ENCODE measurements around the gene ZFHX3. TPM values are rescaled to one million over a fixed set of nuclear protein-coding genes. Genes with fewer than 3 reads are reported as not detected.

ZFHX3 gene
- total and polyA plus RNA-seq, 8 donors, result 2.5 to 17.6 (median 9.9) TPM

DNA sequence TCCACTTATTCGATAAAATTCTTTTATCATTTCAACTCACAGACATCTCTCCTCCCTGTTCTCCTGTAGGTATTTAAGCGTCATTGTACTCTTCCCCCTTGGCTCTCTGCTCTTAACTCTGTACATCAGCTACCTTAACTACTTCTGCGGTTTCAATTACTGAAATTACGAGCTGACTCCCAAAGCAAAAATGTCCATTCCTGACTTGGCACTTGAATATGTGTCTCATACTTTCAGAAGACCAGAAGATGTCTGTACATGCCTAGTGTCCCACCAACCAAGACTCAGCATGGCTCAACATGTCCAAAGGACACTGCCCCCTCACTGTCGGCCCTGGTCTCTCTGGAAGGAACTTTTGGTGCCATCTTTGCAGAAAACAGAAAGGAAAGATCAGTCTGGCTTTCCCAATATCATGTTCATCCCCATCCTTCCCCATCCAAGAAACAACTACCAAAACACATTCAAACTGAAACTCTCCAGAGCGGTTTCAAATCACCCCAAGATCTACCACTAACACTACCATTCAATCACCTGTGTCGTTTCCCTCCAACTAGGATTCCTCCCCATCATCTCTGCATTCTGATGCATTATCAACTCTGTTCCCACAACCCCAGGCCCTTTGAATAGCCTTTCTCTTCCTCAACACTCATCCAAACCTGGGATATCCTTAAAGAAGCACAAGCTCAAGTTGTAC lies 74.9 kb downstream of the ZFHX3 start:
- no peak for ATAC-seq
- intact Hi-C loops (cut with DNase I), result no loop called here
- Histone ChIP-seq H3K4me3 (no peak overlapping the region), H3K9me3 (no peaks in the 10 kb centered on the region), H3K27me3 (no peaks in the 10 kb centered on the region), H3K4me1 (peaks cover 5 to 21% (median 16%) of the 10 kb centered on the region in 3 donors), H3K36me3 (no peaks in the 10 kb centered on the region), H3K27ac (no peak overlapping the region)
- no peak for DNase-seq
- no peak for FAIRE-seq
- TF ChIP-seq, protein P1, sequence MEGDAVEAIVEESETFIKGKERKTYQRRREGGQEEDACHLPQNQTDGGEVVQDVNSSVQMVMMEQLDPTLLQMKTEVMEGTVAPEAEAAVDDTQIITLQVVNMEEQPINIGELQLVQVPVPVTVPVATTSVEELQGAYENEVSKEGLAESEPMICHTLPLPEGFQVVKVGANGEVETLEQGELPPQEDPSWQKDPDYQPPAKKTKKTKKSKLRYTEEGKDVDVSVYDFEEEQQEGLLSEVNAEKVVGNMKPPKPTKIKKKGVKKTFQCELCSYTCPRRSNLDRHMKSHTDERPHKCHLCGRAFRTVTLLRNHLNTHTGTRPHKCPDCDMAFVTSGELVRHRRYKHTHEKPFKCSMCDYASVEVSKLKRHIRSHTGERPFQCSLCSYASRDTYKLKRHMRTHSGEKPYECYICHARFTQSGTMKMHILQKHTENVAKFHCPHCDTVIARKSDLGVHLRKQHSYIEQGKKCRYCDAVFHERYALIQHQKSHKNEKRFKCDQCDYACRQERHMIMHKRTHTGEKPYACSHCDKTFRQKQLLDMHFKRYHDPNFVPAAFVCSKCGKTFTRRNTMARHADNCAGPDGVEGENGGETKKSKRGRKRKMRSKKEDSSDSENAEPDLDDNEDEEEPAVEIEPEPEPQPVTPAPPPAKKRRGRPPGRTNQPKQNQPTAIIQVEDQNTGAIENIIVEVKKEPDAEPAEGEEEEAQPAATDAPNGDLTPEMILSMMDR (IDR thresholded peaks at IDR 0.05), result no peak
- WGBS, 2 donors, result 94 to 97% methylated on average over 7 of the region's 7 CpGs

DNA sequence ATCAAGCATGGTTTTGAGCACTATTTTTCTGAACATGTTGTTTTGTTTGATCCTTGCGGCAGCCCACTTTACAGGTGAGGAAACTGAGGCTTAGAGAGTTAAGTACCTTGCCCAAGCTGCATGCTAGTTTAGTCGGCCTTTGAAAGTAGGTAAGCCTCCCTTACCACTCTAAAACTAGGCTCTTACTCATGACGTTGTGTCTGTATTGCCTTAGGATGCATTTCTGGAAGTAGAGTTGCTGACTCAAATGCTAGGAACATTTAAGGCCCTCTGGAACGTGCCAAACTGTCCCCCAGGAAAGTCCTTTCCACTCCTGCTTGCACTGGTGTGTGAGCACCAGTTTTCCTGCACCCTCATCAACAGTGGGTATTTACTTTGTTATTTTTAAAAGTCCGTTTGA lies 76.6 kb downstream of the ZFHX3 start:
- no peaks in the 10 kb centered on the region for H3K36me3 ChIP-seq
- H3K27ac ChIP-seq, result no peak overlapping the region
- 85 to 86% methylated on average over 5 of the region's 5 CpGs for WGBS, 2 donors
- intact Hi-C loops (cut with DNase I), result no loop called here
- DNase-seq, result no peak
- no peaks in the 10 kb centered on the region for H3K27me3 ChIP-seq
- no peak for FAIRE-seq
- TF ChIP-seq, protein P1 (IDR thresholded peaks at IDR 0.05), result no peak
- H3K4me1 ChIP-seq, result peaks cover 5 to 19% (median 15%) of the 10 kb centered on the region in 3 donors
- no peak overlapping the region for H3K4me3 ChIP-seq
- no peak for ATAC-seq
- no peaks in the 10 kb centered on the region for H3K9me3 ChIP-seq

DNA sequence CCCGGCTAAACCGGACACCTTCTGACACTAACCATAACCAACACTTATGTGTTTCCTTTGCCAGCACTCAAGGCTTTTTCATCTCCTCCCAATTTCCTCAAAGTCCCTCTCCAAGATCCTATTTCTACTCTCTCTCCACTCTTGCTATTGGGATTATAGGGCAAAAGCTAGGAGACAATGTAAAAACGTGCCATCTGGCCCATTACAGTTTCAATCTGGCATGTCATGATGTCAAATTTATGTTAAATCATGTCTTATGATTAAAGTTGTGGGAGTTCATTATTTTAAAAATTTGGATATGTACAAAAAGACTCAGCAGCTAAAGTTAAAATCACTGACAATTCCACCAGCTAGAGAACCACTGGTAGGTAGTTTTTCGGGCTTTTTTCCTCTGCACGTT lies 77.3 kb downstream of the ZFHX3 start:
- H3K27ac ChIP-seq, result no peak overlapping the region
- no peaks in the 10 kb centered on the region for H3K9me3 ChIP-seq
- TF ChIP-seq, protein P1 (IDR thresholded peaks at IDR 0.05), result no peak
- DNase-seq (no peak), FAIRE-seq (no peak), ATAC-seq (no peak)
- H3K27me3 ChIP-seq, result no peaks in the 10 kb centered on the region
- WGBS, 2 donors, result 94 to 96% methylated on average over 5 of the region's 5 CpGs
- H3K4me1 ChIP-seq, result peaks cover 5 to 15% (median 12%) of the 10 kb centered on the region in 3 donors
- no peaks in the 10 kb centered on the region for H3K36me3 ChIP-seq
- no peak overlapping the region for H3K4me3 ChIP-seq
- intact Hi-C loops (cut with DNase I), result no loop called here

DNA sequence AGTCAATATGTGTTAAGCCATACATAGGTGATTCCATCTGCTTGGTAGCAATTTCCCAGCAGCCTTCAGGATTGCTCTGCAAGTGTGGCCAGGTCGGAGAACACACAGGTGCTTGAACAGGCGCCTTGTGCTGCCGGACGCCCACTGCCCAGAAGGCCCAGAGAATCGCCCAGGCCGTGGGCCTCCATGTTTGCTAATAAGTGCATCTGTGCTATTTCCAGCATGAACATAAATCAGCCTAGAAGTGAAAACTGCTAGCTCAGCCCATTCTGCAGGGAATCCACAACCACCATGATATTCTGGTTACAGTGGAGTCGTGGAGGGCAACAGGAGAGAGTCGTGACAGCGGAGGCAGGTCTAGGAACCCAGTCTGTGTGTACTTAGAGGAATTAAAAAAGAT lies 78.1 kb downstream of the ZFHX3 start:
- TF ChIP-seq, protein P1 (IDR thresholded peaks at IDR 0.05), result no peak
- WGBS, 2 donors, result 84 to 90% methylated on average over 9 of the region's 9 CpGs
- no peak for ATAC-seq
- no peak overlapping the region for H3K4me3 ChIP-seq
- intact Hi-C loops (cut with DNase I), result loop anchor here in 1 of 3 donors (10.0 kb wide), 1 partner anchor 75 kb away; the partner anchor contains the start of gene ZFHX3
- DNase-seq, result no peak
- H3K27ac ChIP-seq, result no peak overlapping the region
- FAIRE-seq, result no peak
- no peaks in the 10 kb centered on the region for H3K27me3 ChIP-seq
- no peaks in the 10 kb centered on the region for H3K9me3 ChIP-seq
- no peaks in the 10 kb centered on the region for H3K36me3 ChIP-seq
- H3K4me1 ChIP-seq, result peaks cover 3 to 7% (median 4%) of the 10 kb centered on the region in 3 donors

DNA sequence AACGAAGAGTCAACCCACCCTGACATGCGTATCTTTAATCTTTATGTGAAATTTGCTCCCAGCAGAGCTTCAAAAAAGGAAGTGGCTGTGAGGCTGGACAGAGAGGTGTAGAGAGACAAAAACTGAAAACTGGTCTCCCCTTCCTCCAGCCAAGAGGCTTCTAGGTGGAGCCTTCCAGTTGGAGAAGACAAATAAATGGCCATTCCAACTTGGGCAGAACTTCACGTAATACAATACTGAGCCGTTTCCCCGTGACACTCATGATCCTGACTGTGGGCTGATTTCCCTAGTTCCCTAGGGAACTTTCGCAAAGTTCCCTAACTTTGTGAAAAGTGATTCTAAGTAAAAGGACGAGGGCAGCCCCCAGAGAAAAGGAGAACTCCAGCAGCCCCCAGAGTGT lies 78.8 kb downstream of the ZFHX3 start:
- no peak overlapping the region for H3K4me3 ChIP-seq
- TF ChIP-seq, protein P1 (IDR thresholded peaks at IDR 0.05), result no peak
- intact Hi-C loops (cut with DNase I), result loop anchor here in 1 of 3 donors (10.0 kb wide), 1 partner anchor 76 kb away; the partner anchor contains the start of gene ZFHX3
- ATAC-seq (no peak), DNase-seq (no peak), FAIRE-seq (no peak)
- 80 to 87% methylated on average over 7 of the region's 7 CpGs for WGBS, 2 donors
- H3K9me3 ChIP-seq, result no peaks in the 10 kb centered on the region
- H3K27me3 ChIP-seq, result no peaks in the 10 kb centered on the region
- no peaks in the 10 kb centered on the region for H3K36me3 ChIP-seq
- peaks cover 0 to 3% (median 0%) of the 10 kb centered on the region in 3 donors for H3K4me1 ChIP-seq
- no peak overlapping the region for H3K27ac ChIP-seq
